ENCODE measurements around the gene C17orf67.

- TF ChIP-seq BACH2 (CRISPR knock-in tag; IDR thresholded peaks at IDR 0.05; ENCODE audit: borderline replicate concordance) (no peak), PATZ1 (CRISPR knock-in tag; IDR thresholded peaks at IDR 0.05; ENCODE audit: borderline replicate concordance) (no peak), CSDC2 (CRISPR knock-in tag; IDR thresholded peaks at IDR 0.05) (no peak)
These were observed 14.7 kb downstream of the C17orf67 start for GRCh38 chr17:56819030-56819429.

Data from SK-N-SH treated with all-trans-retinoic acid at 6 μM for 48 hours (cell line).